HUDEP-2 (cell line): ENCODE results near the gene GLDN.

Source experiments
- DNase-seq, 76 experiments: peaks; one replicate each; lab custom pipeline; 2025; ENCODE audit not compliant: unreplicated experiment in 76 of 76; lab: John Stamatoyannopoulos, UW

The GLDN gene

DNA sequence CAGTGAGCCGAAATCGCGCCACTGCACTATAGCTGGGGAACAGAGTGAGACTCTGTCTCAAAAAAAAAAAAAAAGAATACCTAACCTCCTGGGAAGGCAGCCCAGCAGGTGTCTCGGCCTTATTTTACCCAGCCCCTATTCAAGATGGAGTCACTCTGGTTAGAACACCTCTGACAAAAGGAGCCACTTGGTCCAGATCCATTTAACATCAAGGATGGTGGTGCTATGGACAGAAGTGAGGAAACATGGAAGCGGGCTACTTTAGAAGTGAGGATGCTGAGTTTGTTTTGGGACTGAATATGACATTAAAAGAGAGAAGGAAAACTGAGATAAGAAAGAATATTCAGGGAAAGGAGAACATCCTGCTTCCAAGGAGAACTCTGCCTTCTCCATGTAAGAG is 14.7 kb downstream of the GLDN start:
- DNase-seq = no peak

GRCh38 chr15:51356983-51357382 is 15.5 kb downstream of the GLDN start:
- no peak for DNase-seq

DNA sequence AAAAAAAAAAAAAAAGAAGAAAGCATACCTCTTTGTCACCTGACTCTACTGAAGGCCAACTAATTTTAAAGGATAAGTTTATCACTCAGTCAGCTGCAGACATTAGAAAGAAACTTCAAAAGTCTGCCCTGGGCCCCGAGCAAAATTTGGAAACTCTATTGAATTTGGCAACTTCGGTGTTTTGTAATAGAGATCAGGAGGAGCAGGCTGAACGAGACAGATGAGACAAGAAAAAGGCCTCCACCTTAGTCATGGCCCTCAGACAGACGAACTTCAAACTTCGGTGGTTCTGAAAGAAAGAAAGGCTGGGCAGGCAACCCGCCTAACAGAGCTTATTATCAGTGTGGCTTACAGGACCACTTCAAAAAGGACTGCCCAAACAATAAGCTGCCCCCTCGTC is 18.5 kb downstream of the GLDN start:
- no peak for DNase-seq

GRCh38 chr15:51363383-51363782 is 21.9 kb downstream of the GLDN start:
- DNase-seq = no peak

GRCh38 chr15:51365417-51365816 is 24.0 kb downstream of the GLDN start:
- no peak for DNase-seq

GRCh38 chr15:51366071-51366470 is 24.6 kb downstream of the GLDN start:
- no peak for DNase-seq

GRCh38 chr15:51366920-51367319 is 25.5 kb downstream of the GLDN start:
- DNase-seq = no peak

DNA sequence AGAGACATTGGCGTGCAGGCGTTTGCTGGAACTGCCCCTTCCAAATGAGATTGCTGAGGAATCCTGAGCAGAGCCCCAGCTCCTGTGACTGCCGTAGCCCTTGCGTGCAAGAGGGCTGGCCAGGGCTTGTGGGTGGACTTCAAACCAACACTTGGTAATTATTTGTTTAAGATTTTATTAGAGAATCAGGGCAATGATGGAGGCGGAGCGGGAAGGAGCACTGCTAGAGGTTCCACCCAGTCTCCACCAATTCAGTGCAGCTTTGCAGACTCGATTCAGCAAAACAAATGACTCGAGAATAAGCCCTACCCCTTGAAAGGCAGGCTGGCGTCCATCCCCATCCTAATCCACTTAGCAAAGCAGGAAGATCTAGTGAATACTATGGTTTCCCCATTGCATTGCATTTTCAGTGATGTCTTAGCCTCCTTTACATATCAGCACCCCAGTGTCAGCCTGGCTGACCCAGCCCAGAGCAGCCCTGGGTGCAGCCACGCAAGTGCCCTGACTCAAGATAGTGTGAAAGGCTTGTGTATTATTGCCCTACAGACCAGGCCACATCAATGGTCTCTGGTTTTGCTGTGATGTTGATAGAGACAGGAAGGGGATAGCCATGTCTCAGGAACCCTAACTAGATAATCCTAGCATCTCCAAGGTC is 26.0 kb downstream of the GLDN start:
- DNase-seq = no peak

GRCh38 chr15:51368307-51368706 is 26.9 kb downstream of the GLDN start:
- no peak for DNase-seq

- no peak for DNase-seq
Observed at GRCh38 chr15:51368751-51369450, 27.4 kb downstream of the GLDN start.

DNA sequence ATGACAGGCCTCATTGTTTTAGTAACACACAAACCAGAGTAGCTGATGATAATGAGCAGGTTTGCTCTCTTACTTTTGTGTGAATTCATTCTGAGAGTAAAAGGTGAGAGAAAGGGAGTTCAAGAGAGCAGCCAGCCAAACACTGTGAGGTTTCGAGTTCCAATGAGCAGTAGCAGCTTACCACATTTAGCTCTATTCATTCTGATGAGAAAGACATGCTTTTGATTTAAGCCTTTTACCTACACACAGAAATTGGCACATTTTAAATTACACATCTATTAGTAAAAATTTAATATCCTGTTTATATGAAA is 28.0 kb downstream of the GLDN start:
- no peak for DNase-seq

DNA sequence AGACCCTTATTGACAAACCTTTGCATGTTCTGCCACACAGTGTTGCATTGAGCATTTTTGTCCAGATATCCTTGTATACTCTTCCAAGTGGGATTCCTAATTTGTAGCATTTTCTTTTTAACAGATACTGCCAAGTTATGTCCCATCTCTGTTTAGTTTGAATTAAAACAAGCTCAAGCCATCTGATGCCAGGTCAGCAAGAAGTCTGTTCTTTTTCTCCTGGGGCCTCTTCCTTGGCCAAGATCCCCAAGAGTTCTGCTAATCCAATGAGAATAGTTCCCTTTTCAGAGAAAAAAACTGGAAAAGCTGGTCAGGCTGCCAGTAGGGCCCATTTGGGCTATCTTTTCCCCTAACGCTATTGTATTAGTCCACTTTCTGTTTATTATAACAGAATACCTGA is 29.8 kb downstream of the GLDN start:
- no peak for DNase-seq

DNA sequence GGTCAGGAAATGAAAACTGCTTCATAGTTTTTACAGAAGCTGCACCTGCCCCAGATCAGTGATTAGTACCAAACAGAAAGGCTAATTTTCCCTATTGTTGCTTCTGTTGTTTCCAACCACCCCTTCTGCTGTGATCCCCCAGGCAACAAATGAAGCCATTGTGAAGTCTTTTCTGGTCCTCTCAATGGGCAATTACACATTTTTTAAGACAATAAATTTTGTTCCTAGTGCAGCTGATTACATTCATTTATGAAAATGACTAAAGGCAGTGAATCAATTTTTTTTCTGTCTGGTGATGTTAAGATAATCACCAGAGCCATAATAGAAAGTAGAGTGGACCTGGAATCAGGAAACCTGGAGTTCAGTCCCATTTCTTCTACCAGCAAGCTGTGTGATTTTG is 32.7 kb downstream of the GLDN start:
- no peak for DNase-seq

DNA sequence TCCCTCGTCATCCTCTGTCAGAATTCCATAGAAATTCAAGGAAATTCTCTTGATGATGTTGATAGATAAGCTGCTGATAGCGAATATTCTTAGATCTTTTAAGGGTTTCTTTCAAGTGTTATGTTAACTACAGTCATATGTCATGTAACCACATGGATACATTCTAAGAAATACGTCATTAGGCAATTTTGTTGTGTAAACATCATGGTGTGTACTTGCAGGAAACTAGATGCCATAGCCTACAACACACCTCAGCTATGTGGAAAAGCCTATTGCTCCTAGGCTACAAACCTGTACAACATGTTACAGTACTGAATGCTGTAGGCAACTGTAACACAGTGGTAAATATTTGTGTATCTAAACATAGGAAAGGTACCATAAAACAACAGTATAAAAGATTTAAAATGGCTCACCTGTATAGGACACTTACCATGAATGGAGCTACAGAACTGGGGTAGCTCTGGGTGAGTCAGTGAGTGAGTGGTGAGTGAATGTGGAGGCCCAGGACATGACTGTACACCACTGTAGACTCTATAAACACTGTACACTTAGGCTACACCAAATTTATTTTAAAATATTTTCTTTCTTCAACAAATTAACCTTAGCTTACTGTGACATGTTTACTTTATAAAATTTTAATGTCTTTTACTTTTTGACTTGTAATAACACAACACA is 34.6 kb downstream of the GLDN start:
- no peak for DNase-seq

- no peak for DNase-seq
Observed at GRCh38 chr15:51377038-51377786, 35.8 kb downstream of the GLDN start.

- DNase-seq = no peak
Observed at GRCh38 chr15:51378406-51378805, 37.0 kb downstream of the GLDN start.

DNA sequence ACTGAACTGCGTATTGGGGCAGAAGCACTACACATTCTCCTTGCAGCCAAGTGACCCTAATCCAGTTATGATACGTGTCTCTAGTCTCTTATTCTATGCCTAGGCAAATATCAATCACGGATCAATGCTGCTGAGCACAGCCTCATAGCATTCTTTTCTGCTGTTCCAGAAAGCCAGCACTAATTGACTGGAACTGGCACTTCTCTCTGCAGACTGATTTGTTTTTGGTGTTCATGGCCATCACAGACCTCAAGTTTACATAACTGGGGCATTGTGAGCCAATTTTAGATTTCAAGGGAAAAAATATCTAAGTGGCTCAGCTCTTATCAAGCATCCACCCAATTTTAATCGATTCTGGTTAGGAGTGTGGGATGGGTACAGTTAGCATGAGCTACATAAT is 37.9 kb downstream of the GLDN start:
- DNase-seq = no peak

GRCh38 chr15:51380999-51381806 is 39.7 kb downstream of the GLDN start:
- peak in 56 of 76 experiments; percentile 2 to 70 (median 33) for DNase-seq

DNA sequence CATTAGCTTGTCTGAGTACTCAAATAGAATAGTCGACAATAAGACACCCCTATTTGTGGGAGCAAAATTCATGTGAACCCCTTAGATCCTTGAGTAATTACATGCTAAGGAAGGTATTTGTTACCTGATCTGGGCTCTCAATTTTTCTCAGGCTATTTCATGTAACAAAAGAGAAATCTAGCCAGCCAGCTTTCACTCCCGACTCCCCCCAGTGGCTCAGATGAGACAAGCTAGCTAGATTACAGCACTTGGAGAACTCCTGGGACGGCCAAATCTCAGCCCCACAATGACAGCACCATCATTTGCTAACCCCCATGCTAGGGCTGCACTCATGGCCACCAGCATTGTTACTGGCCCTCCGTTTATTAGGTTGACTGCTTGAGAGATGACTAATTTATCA is 41.3 kb downstream of the GLDN start:
- peak in 2 of 76 experiments; percentile 1 to 19 for DNase-seq

DNA sequence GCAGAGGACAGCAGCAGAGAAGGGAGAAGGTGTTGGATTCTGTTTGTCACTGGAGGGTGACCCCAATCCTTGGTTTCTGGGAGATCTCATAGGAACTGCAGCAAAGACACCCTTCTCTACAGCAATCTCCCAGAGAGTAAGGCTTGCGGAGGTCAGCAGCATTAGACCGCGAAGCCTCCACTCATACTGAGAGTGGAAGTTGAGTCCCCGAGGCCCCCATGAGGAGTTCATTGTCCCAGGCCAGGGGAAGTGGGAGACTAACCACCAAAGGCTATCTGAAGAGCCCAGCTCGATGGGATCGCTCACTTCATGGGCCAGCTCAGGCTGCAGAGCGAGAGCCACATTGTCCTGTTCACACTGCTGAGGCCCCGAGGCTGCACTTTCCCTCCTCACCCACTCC is 44.6 kb downstream of the GLDN start:
- no peak for DNase-seq

- DNase-seq = no peak
Observed at GRCh38 chr15:51386486-51386885, 45.0 kb downstream of the GLDN start.
